ENCODE measurements around the gene HP1BP3. TPM values are rescaled to one million over a fixed set of nuclear protein-coding genes. Genes with fewer than 3 reads are reported as not detected.

The HP1BP3 gene
- polyA plus RNA-seq, 4 donors: 239 to 389 (median 318) TPM

GRCh38 chr1:20696397-20697333, 90.4 kb downstream of the HP1BP3 start:
- DNase-seq (ENCODE audit: low read depth in 4 of 4, low spot score in 2 of 4): peak; percentile 72 to 82 (median 82)

GRCh38 chr1:20695515-20695914, 91.6 kb downstream of the HP1BP3 start:
- no peak for DNase-seq (ENCODE audit: low read depth in 4 of 4, low spot score in 2 of 4)

- no peak for DNase-seq (ENCODE audit: low read depth in 4 of 4, low spot score in 2 of 4)
These were observed 93.5 kb downstream of the HP1BP3 start for GRCh38 chr1:20693623-20694022.

Other genes with a start within 250 kb of the HP1BP3 start
- 1 to 10 TPM; 1.2 to 2.0 (median 1.7) TPM for gene FAM43B, start 234.7 kb downstream of the HP1BP3 start, polyA plus RNA-seq (ENCODE audit: insufficient read length in 4 of 4)
- gene CDA, start 198.2 kb downstream of the HP1BP3 start, polyA plus RNA-seq (ENCODE audit: insufficient read length in 4 of 4): 1 to 10 TPM; 5.3 to 8.7 (median 6.1) TPM
- 10 to 100 TPM; 62.5 to 87.6 (median 78.4) TPM for gene PINK1, start 153.8 kb downstream of the HP1BP3 start, polyA plus RNA-seq (ENCODE audit: insufficient read length in 4 of 4)
- 100 to 1,000 TPM; 205 to 228 (median 212) TPM for gene DDOST, start 125.9 kb downstream of the HP1BP3 start, polyA plus RNA-seq (ENCODE audit: insufficient read length in 4 of 4)
- gene KIF17, start 69.3 kb downstream of the HP1BP3 start, polyA plus RNA-seq (ENCODE audit: insufficient read length in 4 of 4): 1 to 10 TPM; 3.7 to 7.1 (median 4.7) TPM
- gene SH2D5, start 54.6 kb downstream of the HP1BP3 start, polyA plus RNA-seq (ENCODE audit: insufficient read length in 4 of 4): 1 to 10 TPM in 3 of 4 donors, under 1 TPM in 1; 0.76 to 2.0 (median 1.3) TPM